ENCODE data around the gene TNFSF8.

TNFSF8 gene

GRCh38 chr9:114958021-114958843 is 27.8 kb upstream of the TNFSF8 start:
- H3K36me3 ChIP-seq, result no peaks in the 10 kb centered on the region
- peaks cover 38% of the 10 kb centered on the region for H3K9me3 ChIP-seq
- H3K27ac ChIP-seq, result no peak overlapping the region
- peaks cover 6% of the 10 kb centered on the region; the same call in 1 of the 2 replicates for H3K4me1 ChIP-seq
- H4K20me1 ChIP-seq, result no peaks in the 10 kb centered on the region
- no peaks in the 10 kb centered on the region for H3K27me3 ChIP-seq
- H3K4me2 ChIP-seq, result 0 out of 2 replicates have a peak overlapping the region, but pooled peaks have one; percentile 7
- no peak overlapping the region for H3K4me3 ChIP-seq
- no peak for TF ChIP-seq Cebpa-rat (IDR thresholded peaks at IDR 0.05)
- no peak overlapping the region for H3K9ac ChIP-seq

- Histone ChIP-seq H3K4me2 (no peak overlapping the region), H3K4me1 (peaks cover 6% of the 10 kb centered on the region; the same call in 1 of the 2 replicates), H3K27ac (no peak overlapping the region), H4K20me1 (no peaks in the 10 kb centered on the region), H3K27me3 (no peaks in the 10 kb centered on the region), H3K36me3 (no peaks in the 10 kb centered on the region), H3K4me3 (no peak overlapping the region), H3K9ac (no peak overlapping the region), H3K9me3 (peaks cover 31% of the 10 kb centered on the region)
- no peak for TF ChIP-seq Cebpa-rat (IDR thresholded peaks at IDR 0.05)
Measured at GRCh38 chr9:114957558-114957957, 27.2 kb upstream of the TNFSF8 start.

- Histone ChIP-seq H3K4me2 (0 out of 2 replicates have a peak overlapping the region, but pooled peaks have one; percentile 20), H3K4me1 (peaks cover 6% of the 10 kb centered on the region; the same call in 1 of the 2 replicates), H3K27ac (no peak overlapping the region), H3K9ac (no peak overlapping the region), H3K27me3 (no peaks in the 10 kb centered on the region), H4K20me1 (no peaks in the 10 kb centered on the region), H3K36me3 (no peaks in the 10 kb centered on the region), H3K4me3 (no peak overlapping the region), H3K9me3 (peaks cover 8% of the 10 kb centered on the region; the same call in 1 of the 2 replicates)
- no peak for TF ChIP-seq Cebpa-rat (IDR thresholded peaks at IDR 0.05)
Measured at GRCh38 chr9:114954956-114955582, 24.7 kb upstream of the TNFSF8 start.

- Histone ChIP-seq H3K27me3 (no peaks in the 10 kb centered on the region), H3K4me1 (peaks cover 6% of the 10 kb centered on the region; the same call in 1 of the 2 replicates), H3K4me2 (no peak overlapping the region)
Measured at GRCh38 chr9:114953959-114954358, 23.6 kb upstream of the TNFSF8 start.

GRCh38 chr9:114953046-114953445 is 22.7 kb upstream of the TNFSF8 start:
- Histone ChIP-seq H3K9me3 (no peaks in the 10 kb centered on the region), H3K27me3 (no peaks in the 10 kb centered on the region), H3K4me3 (no peak overlapping the region), H3K4me2 (no peak overlapping the region), H3K27ac (no peak overlapping the region), H4K20me1 (no peaks in the 10 kb centered on the region), H3K4me1 (peaks cover 9% of the 10 kb centered on the region), H3K9ac (no peak overlapping the region), H3K36me3 (no peaks in the 10 kb centered on the region)
- no peak for TF ChIP-seq Cebpa-rat (IDR thresholded peaks at IDR 0.05)

More at GRCh38 chr9:114953959-114954358, 23.6 kb upstream of the TNFSF8 start:
- Histone ChIP-seq H3K9me3 (no peaks in the 10 kb centered on the region), H3K27ac (no peak overlapping the region), H3K4me3 (no peak overlapping the region), H4K20me1 (no peaks in the 10 kb centered on the region), H3K9ac (no peak overlapping the region), H3K36me3 (no peaks in the 10 kb centered on the region)
- no peak for TF ChIP-seq Cebpa-rat (IDR thresholded peaks at IDR 0.05)

- TF ChIP-seq Cebpa-rat (IDR thresholded peaks at IDR 0.05), result no peak
- Histone ChIP-seq H3K4me3 (no peak overlapping the region), H4K20me1 (no peaks in the 10 kb centered on the region), H3K27me3 (no peaks in the 10 kb centered on the region), H3K9ac (no peak overlapping the region), H3K4me1 (peaks cover 31% of the 10 kb centered on the region), H3K36me3 (no peaks in the 10 kb centered on the region), H3K27ac (no peak overlapping the region), H3K4me2 (no peak overlapping the region), H3K9me3 (no peaks in the 10 kb centered on the region)
Measured at GRCh38 chr9:114950761-114951160, 20.4 kb upstream of the TNFSF8 start.

GRCh38 chr9:114947058-114947457 is 16.7 kb upstream of the TNFSF8 start:
- Histone ChIP-seq H4K20me1 (no peaks in the 10 kb centered on the region), H3K27me3 (no peaks in the 10 kb centered on the region), H3K9ac (no peak overlapping the region), H3K4me2 (peak overlapping the region; percentile 63), H3K27ac (no peak overlapping the region), H3K4me3 (no peak overlapping the region), H3K36me3 (no peaks in the 10 kb centered on the region), H3K4me1 (peaks cover 25% of the 10 kb centered on the region), H3K9me3 (no peaks in the 10 kb centered on the region)
- no peak for TF ChIP-seq Cebpa-rat (IDR thresholded peaks at IDR 0.05)

GRCh38 chr9:114945616-114946412 is 15.4 kb upstream of the TNFSF8 start:
- no peak overlapping the region for H3K4me3 ChIP-seq
- no peak overlapping the region for H3K27ac ChIP-seq
- H3K4me1 ChIP-seq, result peaks cover 25% of the 10 kb centered on the region
- H3K9ac ChIP-seq, result no peak overlapping the region
- H3K9me3 ChIP-seq, result no peaks in the 10 kb centered on the region
- TF ChIP-seq Cebpa-rat (IDR thresholded peaks at IDR 0.05), result no peak
- H3K36me3 ChIP-seq, result no peaks in the 10 kb centered on the region
- H3K27me3 ChIP-seq, result no peaks in the 10 kb centered on the region
- no peaks in the 10 kb centered on the region for H4K20me1 ChIP-seq
- H3K4me2 ChIP-seq, result no peak overlapping the region; the same call in 1 of the 2 replicates

- Histone ChIP-seq H3K36me3 (no peaks in the 10 kb centered on the region), H3K4me1 (peaks cover 5% of the 10 kb centered on the region), H3K9me3 (no peaks in the 10 kb centered on the region), H3K27ac (no peak overlapping the region), H3K4me2 (no peak overlapping the region), H3K4me3 (no peak overlapping the region), H3K27me3 (no peaks in the 10 kb centered on the region), H3K9ac (no peak overlapping the region), H4K20me1 (no peaks in the 10 kb centered on the region)
- TF ChIP-seq Cebpa-rat (IDR thresholded peaks at IDR 0.05), result no peak
Measured at GRCh38 chr9:114941376-114941775, 11.0 kb upstream of the TNFSF8 start.

Measured in BLaER1 (cell line).